HEK293 (cell line): Measurements from ENCODE around the gene RASL12.

ENCODE experiments used
- MEIS1 ChIP-seq: sonication (generic); formaldehyde crosslinking; IDR thresholded peaks from 2 replicates; pipeline ENCODE4 v1.8.1; 2022; ENCODE audit warnings: missing genetic modification reagents, mild to moderate bottlenecking, borderline replicate concordance
- SALL2 ChIP-seq: fragments of 450-650 bp; formaldehyde crosslinking; IDR thresholded peaks from 2 replicates; pipeline ENCODE4 v1.5.0; 2017; ENCODE audit warnings: missing biosample characterization, mild to moderate bottlenecking, missing genetic modification characterization, borderline replicate concordance
- YY1 ChIP-seq: fragments of 450-650 bp; formaldehyde crosslinking; IDR thresholded peaks from 2 replicates; pipeline ENCODE4 v1.5.1; 2018; ENCODE audit warnings: missing biosample characterization, missing genetic modification characterization
- ZNF169 ChIP-seq: fragments of 450-650 bp; formaldehyde crosslinking; IDR thresholded peaks from 2 replicates; pipeline ENCODE4 v1.5.1; 2016; ENCODE audit warnings: missing biosample characterization, missing genetic modification characterization
- ZNF302 ChIP-seq: fragments of 450-650 bp; formaldehyde crosslinking; IDR thresholded peaks from 2 replicates; pipeline ENCODE4 v1.5.1; 2016; ENCODE audit warnings: missing biosample characterization, missing genetic modification characterization, low read depth
- TF ChIP-seq, protein P1 (sequence below): fragments of 450-650 bp; formaldehyde crosslinking; IDR thresholded peaks from 2 replicates; pipeline ENCODE4 v1.5.1; 2016; ENCODE audit warnings: missing biosample characterization, missing genetic modification characterization

DNA sequence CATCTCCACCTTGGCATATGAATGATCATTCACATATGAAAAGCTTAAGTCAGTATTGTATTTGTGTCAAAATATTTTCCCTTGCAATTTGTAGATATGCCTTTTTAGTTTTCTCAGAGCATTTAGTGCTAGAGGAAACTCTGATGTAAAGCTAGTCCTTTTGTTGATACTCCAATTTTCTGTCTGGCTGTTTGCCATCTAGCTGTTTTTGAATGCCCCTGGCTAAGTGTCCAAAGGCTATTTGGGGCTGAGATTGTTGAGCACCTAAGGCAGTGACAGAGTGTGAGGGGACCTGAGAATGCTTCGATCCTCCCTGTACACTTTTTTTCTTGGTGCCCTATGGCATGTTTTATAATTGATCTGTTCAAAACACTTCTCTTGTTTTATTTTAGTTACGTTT is 19.6 kb downstream of the RASL12 start:
- TF ChIP-seq, protein P1, sequence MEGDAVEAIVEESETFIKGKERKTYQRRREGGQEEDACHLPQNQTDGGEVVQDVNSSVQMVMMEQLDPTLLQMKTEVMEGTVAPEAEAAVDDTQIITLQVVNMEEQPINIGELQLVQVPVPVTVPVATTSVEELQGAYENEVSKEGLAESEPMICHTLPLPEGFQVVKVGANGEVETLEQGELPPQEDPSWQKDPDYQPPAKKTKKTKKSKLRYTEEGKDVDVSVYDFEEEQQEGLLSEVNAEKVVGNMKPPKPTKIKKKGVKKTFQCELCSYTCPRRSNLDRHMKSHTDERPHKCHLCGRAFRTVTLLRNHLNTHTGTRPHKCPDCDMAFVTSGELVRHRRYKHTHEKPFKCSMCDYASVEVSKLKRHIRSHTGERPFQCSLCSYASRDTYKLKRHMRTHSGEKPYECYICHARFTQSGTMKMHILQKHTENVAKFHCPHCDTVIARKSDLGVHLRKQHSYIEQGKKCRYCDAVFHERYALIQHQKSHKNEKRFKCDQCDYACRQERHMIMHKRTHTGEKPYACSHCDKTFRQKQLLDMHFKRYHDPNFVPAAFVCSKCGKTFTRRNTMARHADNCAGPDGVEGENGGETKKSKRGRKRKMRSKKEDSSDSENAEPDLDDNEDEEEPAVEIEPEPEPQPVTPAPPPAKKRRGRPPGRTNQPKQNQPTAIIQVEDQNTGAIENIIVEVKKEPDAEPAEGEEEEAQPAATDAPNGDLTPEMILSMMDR (tag by site-specific recombination): no peak
- TF ChIP-seq ZNF302 (tag by site-specific recombination) (no peak), YY1 (tag by site-specific recombination) (no peak), SALL2 (tag by site-specific recombination) (no peak), ZNF169 (tag by site-specific recombination) (no peak), MEIS1 (CRISPR knock-in tag) (no peak)
